HepG2 (cell line): ENCODE data around the gene NR3C2. TPM values are rescaled to one million over a fixed set of nuclear protein-coding genes. Genes with fewer than 3 reads are reported as not detected.

Source experiments
- PAF1 ChIP-seq: IDR thresholded peaks from 2 replicates; pipeline ENCODE4 v1.6.1; 2016; ENCODE audit warnings: missing genetic modification reagents, missing compliant biosample characterization
- TOE1 ChIP-seq: sonication (generic); formaldehyde crosslinking; IDR thresholded peaks from 2 replicates; pipeline ENCODE4 v1.4.0; 2020; ENCODE audit warnings: mild to moderate bottlenecking, missing genetic modification reagents
- polyA plus RNA-seq, 8 experiments: library from polyadenylated mRNA; depleted of rRNA in 3 of 8; stranded (reverse) in 7 of 8; unstranded in 1 of 8; fragments of >200 nt; fragmentation: Illumina TruSeq in 4 of 8; extraction: Trizol in 4 of 8; gene quantifications; 2 replicates each; pipeline versions ENCODE4 v1.2.1 to v1.2.3, GENCODE V29; 2011 to 2016; ENCODE audit warnings: low read depth in 4 of 8, missing spikeins in 1 of 8, mixed read lengths in 1 of 8; ENCODE audit not compliant: insufficient read depth in 1 of 8
- total RNA-seq, 5 experiments: library from RNA; depleted of rRNA; stranded (reverse); fragments of >200 nt; fragmentation: Illumina TruSeq; extraction: Trizol; gene quantifications; 2 replicates each; pipeline ENCODE4 v1.2.3, GENCODE V29; 2016; ENCODE audit warnings: low read depth in 1 of 5
- TF ChIP-seq, protein P1 (sequence below): sonication (generic); formaldehyde crosslinking; IDR thresholded peaks from 2 replicates; pipeline ENCODE4 v1.5.0; 2020; ENCODE audit warnings: mild to moderate bottlenecking, missing genetic modification reagents, borderline replicate concordance
- TF ChIP-seq, protein P2 (sequence below): sonication (generic); formaldehyde crosslinking; IDR thresholded peaks from 2 replicates; pipeline ENCODE4 v1.5.0; 2020; ENCODE audit warnings: missing genetic modification reagents

NR3C2 gene
- total and polyA plus RNA-seq, 2 of the 13 experiments (the other 11 are each of a cell fraction or from before 2014, with no cell fraction given): 0.26 to 0.46 TPM

DNA sequence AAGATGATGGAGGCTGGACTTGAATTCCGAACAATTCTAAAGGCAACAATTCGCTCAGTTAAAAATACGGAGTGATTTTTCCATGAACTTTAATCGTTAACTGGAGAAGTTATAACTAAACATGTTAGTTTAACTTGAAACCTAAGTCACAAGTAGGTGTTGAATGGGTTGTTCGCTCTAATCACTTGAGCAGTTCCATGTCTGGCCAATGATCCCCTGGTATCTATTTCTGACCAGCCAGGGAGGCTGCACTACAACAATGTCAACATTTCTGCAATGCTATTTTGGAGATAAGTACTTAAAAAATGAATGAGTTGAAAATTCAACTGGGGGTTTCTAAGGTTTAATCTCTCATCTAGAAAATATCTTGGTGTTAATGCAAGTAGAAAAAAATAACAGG lies 112.5 kb downstream of the NR3C2 start (continued):
- TF ChIP-seq, protein P1, sequence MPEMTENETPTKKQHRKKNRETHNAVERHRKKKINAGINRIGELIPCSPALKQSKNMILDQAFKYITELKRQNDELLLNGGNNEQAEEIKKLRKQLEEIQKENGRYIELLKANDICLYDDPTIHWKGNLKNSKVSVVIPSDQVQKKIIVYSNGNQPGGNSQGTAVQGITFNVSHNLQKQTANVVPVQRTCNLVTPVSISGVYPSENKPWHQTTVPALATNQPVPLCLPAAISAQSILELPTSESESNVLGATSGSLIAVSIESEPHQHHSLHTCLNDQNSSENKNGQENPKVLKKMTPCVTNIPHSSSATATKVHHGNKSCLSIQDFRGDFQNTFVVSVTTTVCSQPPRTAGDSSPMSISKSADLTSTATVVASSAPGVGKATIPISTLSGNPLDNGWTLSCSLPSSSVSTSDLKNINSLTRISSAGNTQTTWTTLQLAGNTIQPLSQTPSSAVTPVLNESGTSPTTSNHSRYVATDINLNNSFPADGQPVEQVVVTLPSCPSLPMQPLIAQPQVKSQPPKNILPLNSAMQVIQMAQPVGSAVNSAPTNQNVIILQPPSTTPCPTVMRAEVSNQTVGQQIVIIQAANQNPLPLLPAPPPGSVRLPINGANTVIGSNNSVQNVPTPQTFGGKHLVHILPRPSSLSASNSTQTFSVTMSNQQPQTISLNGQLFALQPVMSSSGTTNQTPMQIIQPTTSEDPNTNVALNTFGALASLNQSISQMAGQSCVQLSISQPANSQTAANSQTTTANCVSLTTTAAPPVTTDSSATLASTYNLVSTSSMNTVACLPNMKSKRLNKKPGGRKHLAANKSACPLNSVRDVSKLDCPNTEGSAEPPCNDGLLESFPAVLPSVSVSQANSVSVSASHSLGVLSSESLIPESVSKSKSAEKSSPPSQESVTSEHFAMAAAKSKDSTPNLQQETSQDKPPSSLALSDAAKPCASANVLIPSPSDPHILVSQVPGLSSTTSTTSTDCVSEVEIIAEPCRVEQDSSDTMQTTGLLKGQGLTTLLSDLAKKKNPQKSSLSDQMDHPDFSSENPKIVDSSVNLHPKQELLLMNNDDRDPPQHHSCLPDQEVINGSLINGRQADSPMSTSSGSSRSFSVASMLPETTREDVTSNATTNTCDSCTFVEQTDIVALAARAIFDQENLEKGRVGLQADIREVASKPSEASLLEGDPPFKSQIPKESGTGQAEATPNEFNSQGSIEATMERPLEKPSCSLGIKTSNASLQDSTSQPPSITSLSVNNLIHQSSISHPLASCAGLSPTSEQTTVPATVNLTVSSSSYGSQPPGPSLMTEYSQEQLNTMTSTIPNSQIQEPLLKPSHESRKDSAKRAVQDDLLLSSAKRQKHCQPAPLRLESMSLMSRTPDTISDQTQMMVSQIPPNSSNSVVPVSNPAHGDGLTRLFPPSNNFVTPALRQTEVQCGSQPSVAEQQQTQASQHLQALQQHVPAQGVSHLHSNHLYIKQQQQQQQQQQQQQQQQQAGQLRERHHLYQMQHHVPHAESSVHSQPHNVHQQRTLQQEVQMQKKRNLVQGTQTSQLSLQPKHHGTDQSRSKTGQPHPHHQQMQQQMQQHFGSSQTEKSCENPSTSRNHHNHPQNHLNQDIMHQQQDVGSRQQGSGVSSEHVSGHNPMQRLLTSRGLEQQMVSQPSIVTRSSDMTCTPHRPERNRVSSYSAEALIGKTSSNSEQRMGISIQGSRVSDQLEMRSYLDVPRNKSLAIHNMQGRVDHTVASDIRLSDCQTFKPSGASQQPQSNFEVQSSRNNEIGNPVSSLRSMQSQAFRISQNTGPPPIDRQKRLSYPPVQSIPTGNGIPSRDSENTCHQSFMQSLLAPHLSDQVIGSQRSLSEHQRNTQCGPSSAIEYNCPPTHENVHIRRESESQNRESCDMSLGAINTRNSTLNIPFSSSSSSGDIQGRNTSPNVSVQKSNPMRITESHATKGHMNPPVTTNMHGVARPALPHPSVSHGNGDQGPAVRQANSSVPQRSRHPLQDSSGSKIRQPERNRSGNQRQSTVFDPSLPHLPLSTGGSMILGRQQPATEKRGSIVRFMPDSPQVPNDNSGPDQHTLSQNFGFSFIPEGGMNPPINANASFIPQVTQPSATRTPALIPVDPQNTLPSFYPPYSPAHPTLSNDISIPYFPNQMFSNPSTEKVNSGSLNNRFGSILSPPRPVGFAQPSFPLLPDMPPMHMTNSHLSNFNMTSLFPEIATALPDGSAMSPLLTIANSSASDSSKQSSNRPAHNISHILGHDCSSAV (CRISPR knock-in tag): no peak
- no peak for TF ChIP-seq TOE1 (CRISPR knock-in tag)
- TF ChIP-seq, protein P2, sequence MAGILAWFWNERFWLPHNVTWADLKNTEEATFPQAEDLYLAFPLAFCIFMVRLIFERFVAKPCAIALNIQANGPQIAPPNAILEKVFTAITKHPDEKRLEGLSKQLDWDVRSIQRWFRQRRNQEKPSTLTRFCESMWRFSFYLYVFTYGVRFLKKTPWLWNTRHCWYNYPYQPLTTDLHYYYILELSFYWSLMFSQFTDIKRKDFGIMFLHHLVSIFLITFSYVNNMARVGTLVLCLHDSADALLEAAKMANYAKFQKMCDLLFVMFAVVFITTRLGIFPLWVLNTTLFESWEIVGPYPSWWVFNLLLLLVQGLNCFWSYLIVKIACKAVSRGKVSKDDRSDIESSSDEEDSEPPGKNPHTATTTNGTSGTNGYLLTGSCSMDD (CRISPR knock-in tag): no peak
- no peak for TF ChIP-seq PAF1 (CRISPR knock-in tag)
